IMR-90 (cell line): ENCODE measurements around the gene YWHAG. TPM values are rescaled to one million over a fixed set of nuclear protein-coding genes. Genes with fewer than 3 reads are reported as not detected.
A peak's percentile ranks its signal among the peaks of the same experiment; 100 is the strongest.

Source experiments
- FOS ChIP-seq: fragments of 150-350 bp; IDR thresholded peaks from 2 replicates; pipeline ENCODE4 v1.6.1; 2016; ENCODE audit warnings: low read depth, low read length
- NFE2L2 ChIP-seq: fragments of 150-350 bp; IDR thresholded peaks from 2 replicates; pipeline ENCODE4 v1.6.1; 2016; ENCODE audit warnings: low read depth, mild to moderate bottlenecking, low read length
- RAD21 ChIP-seq: IDR thresholded peaks from 2 replicates; pipeline ENCODE4 v1.6.1; 2012; ENCODE audit warnings: low read length, improper control_type of control experiment
- USF2 ChIP-seq: fragments of 150-350 bp; IDR thresholded peaks from 2 replicates; pipeline ENCODE4 v1.6.1; 2017; ENCODE audit warnings: mild to moderate bottlenecking, antibody characterized with exemption, low read length, low read depth
- polyA plus RNA-seq, 3 experiments: library from polyadenylated mRNA; depleted of rRNA; stranded (reverse); fragments of >200 nt; gene quantifications; 2 replicates each; pipeline ENCODE4 v1.2.3, GENCODE V29; 2012; ENCODE audit warnings: low replicate concordance in 1 of 3
- total RNA-seq: library from RNA; depleted of rRNA; stranded (reverse); fragments of >200 nt; gene quantifications from 2 replicates; pipeline ENCODE4 v1.2.3, GENCODE V29; 2012

The YWHAG gene
- total and polyA plus RNA-seq, 2 of the 4 experiments (the other 2 are of a cell fraction), result 40.1 to 64.9 TPM

- TF ChIP-seq USF2 (0 out of 2 replicates have a peak, but pooled peaks have one; percentile 0), NFE2L2 (peak; percentile 87), RAD21 (peak; percentile 66), FOS (peak; percentile 74)
Observed at GRCh38 chr7:76359111-76359977, 553 bp upstream of the YWHAG start (continued).
